ENCODE results near the gene LHX4.
"Not testable (repeated sequence)": the region's sequence is repeated elsewhere in the genome, so short reads cannot be mapped to it uniquely, and the experiment has no call there.

The LHX4 gene

GRCh38 chr1:180201451-180202200 is 28.4 kb upstream of the LHX4 start:
- H3K4me3 ChIP-seq (ENCODE audit: low read depth, low read length) = no peak overlapping the region
- H2AK5ac ChIP-seq (ENCODE audit: low read length) = no peak overlapping the region
- WGBS (ENCODE audit: extremely low coverage, insufficient coverage, insufficient read length) = no CpG with 5 or more reads among the region's 7 CpGs
- no peak overlapping the region for H3K4me2 ChIP-seq (ENCODE audit: low read length)
- H3K36me3 ChIP-seq (ENCODE audit: control insufficient read depth in 1 of 2, insufficient read depth in 2 of 2, low read length in 2 of 2) = peaks cover 9 to 13% of the 10 kb centered on the region in 2 experiments
- H3K9me3 ChIP-seq (ENCODE audit: insufficient read depth, low read depth, low read length) = peaks cover 4% of the 10 kb centered on the region
- no peak overlapping the region for H3K4ac ChIP-seq (ENCODE audit: low read depth, low read length)
- no peaks in the 10 kb centered on the region for H3K79me2 ChIP-seq (ENCODE audit: control insufficient read depth, insufficient read depth, low read length, poor library complexity)
- H4K12ac ChIP-seq (ENCODE audit: low read depth, low read length) = no peak overlapping the region
- no peak overlapping the region for H2BK12ac ChIP-seq (ENCODE audit: low read length)
- no peak overlapping the region for H3K9ac ChIP-seq (ENCODE audit: low read length)
- H2AFZ ChIP-seq (ENCODE audit: insufficient read depth, low read length, poor library complexity) = no peak overlapping the region
- no peak overlapping the region for H4K91ac ChIP-seq (ENCODE audit: low read depth, low read length)
- DNase-seq = peak; percentile 72 to 77
- no peak overlapping the region for H3K23ac ChIP-seq (ENCODE audit: low read length)
- H3K14ac ChIP-seq (ENCODE audit: low read length) = no peak overlapping the region
- H4K8ac ChIP-seq (ENCODE audit: low read depth, low read length) = no peak overlapping the region
- no peaks in the 10 kb centered on the region for H3K4me1 ChIP-seq (ENCODE audit: control insufficient read depth in 1 of 2, insufficient read depth in 2 of 2, low read length in 2 of 2)
- H3K18ac ChIP-seq (ENCODE audit: low read length) = no peak overlapping the region
- no peak overlapping the region for H2BK5ac ChIP-seq (ENCODE audit: low read depth, low read length, poor library complexity)
- H3K79me1 ChIP-seq (ENCODE audit: low read length) = no peaks in the 10 kb centered on the region
- H3K27ac ChIP-seq (ENCODE audit: low read depth, low read length) = no peak overlapping the region
- no peaks in the 10 kb centered on the region for H3K27me3 ChIP-seq (ENCODE audit: insufficient read depth, low read length)
- H2BK120ac ChIP-seq (ENCODE audit: insufficient read depth, low read length, poor library complexity) = no peak overlapping the region

DNA sequence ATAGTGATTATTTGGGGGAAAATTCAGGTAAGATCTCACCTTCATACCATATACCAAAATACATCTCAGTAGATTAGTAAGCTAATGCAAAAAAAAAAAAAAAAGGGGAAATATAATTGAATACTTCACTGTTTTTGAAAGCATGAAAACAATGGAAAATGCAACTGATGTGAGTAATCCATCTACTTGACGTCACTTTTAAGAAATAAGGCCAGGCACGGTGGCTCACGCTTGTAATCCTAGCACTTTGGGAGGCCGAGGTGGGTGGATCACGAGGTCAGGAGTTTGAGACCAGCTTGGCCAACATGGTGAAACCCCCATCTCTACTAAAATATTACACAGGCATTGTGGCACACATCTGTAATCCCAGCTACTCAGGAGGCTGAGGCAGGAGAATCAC is 27.5 kb upstream of the LHX4 start:
- not testable (repeated sequence) for H4K91ac ChIP-seq (ENCODE audit: low read depth, low read length); H4K12ac ChIP-seq (ENCODE audit: low read depth, low read length); H3K4me2 ChIP-seq (ENCODE audit: low read length); H2AFZ ChIP-seq (ENCODE audit: insufficient read depth, low read length, poor library complexity); H3K4me1 ChIP-seq (ENCODE audit: control insufficient read depth in 1 of 2, insufficient read depth in 2 of 2, low read length in 2 of 2); H3K14ac ChIP-seq (ENCODE audit: low read length); H2BK120ac ChIP-seq (ENCODE audit: insufficient read depth, low read length, poor library complexity); H3K9ac ChIP-seq (ENCODE audit: low read length); H4K8ac ChIP-seq (ENCODE audit: low read depth, low read length); H2BK5ac ChIP-seq (ENCODE audit: low read depth, low read length, poor library complexity); H3K23ac ChIP-seq (ENCODE audit: low read length); H3K4me3 ChIP-seq (ENCODE audit: low read depth, low read length); H3K79me2 ChIP-seq (ENCODE audit: control insufficient read depth, insufficient read depth, low read length, poor library complexity); H3K9me3 ChIP-seq (ENCODE audit: insufficient read depth, low read depth, low read length); H3K18ac ChIP-seq (ENCODE audit: low read length); H3K36me3 ChIP-seq (ENCODE audit: control insufficient read depth in 1 of 2, insufficient read depth in 2 of 2, low read length in 2 of 2); H3K79me1 ChIP-seq (ENCODE audit: low read length); H3K4ac ChIP-seq (ENCODE audit: low read depth, low read length); H3K27ac ChIP-seq (ENCODE audit: low read depth, low read length); H3K27me3 ChIP-seq (ENCODE audit: insufficient read depth, low read length); H2BK12ac ChIP-seq (ENCODE audit: low read length); H2AK5ac ChIP-seq (ENCODE audit: low read length)
- no CpG with 5 or more reads among the region's 5 CpGs for WGBS (ENCODE audit: extremely low coverage, insufficient coverage, insufficient read length)
- DNase-seq = peak; percentile 37 to 69

GRCh38 chr1:180204231-180204630 is 25.8 kb upstream of the LHX4 start:
- no peak overlapping the region for H4K12ac ChIP-seq (ENCODE audit: low read depth, low read length)
- H2AK5ac ChIP-seq (ENCODE audit: low read length) = no peak overlapping the region
- no peak overlapping the region for H3K18ac ChIP-seq (ENCODE audit: low read length)
- H3K23ac ChIP-seq (ENCODE audit: low read length) = no peak overlapping the region
- H3K79me2 ChIP-seq (ENCODE audit: control insufficient read depth, insufficient read depth, low read length, poor library complexity) = no peaks in the 10 kb centered on the region
- H2BK120ac ChIP-seq (ENCODE audit: insufficient read depth, low read length, poor library complexity) = no peak overlapping the region
- H3K4me3 ChIP-seq (ENCODE audit: low read depth, low read length) = no peak overlapping the region
- H3K14ac ChIP-seq (ENCODE audit: low read length) = no peak overlapping the region
- H3K4me2 ChIP-seq (ENCODE audit: low read length) = no peak overlapping the region
- H3K36me3 ChIP-seq (ENCODE audit: control insufficient read depth in 1 of 2, insufficient read depth in 2 of 2, low read length in 2 of 2) = no peaks in the 10 kb centered on the region
- H3K27me3 ChIP-seq (ENCODE audit: insufficient read depth, low read length) = no peaks in the 10 kb centered on the region
- WGBS (ENCODE audit: extremely low coverage, insufficient coverage, insufficient read length) = no CpG with 5 or more reads among the region's 6 CpGs
- H4K91ac ChIP-seq (ENCODE audit: low read depth, low read length) = no peak overlapping the region
- no peak overlapping the region for H2AFZ ChIP-seq (ENCODE audit: insufficient read depth, low read length, poor library complexity)
- H2BK5ac ChIP-seq (ENCODE audit: low read depth, low read length, poor library complexity) = no peak overlapping the region
- peaks cover 4% of the 10 kb centered on the region for H3K9me3 ChIP-seq (ENCODE audit: insufficient read depth, low read depth, low read length)
- no peak overlapping the region for H2BK12ac ChIP-seq (ENCODE audit: low read length)
- H3K4ac ChIP-seq (ENCODE audit: low read depth, low read length) = no peak overlapping the region
- no peak overlapping the region for H4K8ac ChIP-seq (ENCODE audit: low read depth, low read length)
- H3K79me1 ChIP-seq (ENCODE audit: low read length) = no peaks in the 10 kb centered on the region
- H3K27ac ChIP-seq (ENCODE audit: low read depth, low read length) = no peak overlapping the region
- H3K4me1 ChIP-seq (ENCODE audit: control insufficient read depth in 1 of 2, insufficient read depth in 2 of 2, low read length in 2 of 2) = no peaks in the 10 kb centered on the region
- DNase-seq = peak; percentile 41 to 43
- no peak overlapping the region for H3K9ac ChIP-seq (ENCODE audit: low read length)

- WGBS (ENCODE audit: extremely low coverage, insufficient coverage, insufficient read length) = no CpG with 5 or more reads among the region's 3 CpGs
- Histone ChIP-seq H3K79me1 (ENCODE audit: low read length) (no peaks in the 10 kb centered on the region), H3K9me3 (ENCODE audit: insufficient read depth, low read depth, low read length) (peaks cover 4% of the 10 kb centered on the region), H3K79me2 (ENCODE audit: control insufficient read depth, insufficient read depth, low read length, poor library complexity) (no peaks in the 10 kb centered on the region), H3K4me1 (ENCODE audit: control insufficient read depth in 1 of 2, insufficient read depth in 2 of 2, low read length in 2 of 2) (no peaks in the 10 kb centered on the region), H4K12ac (ENCODE audit: low read depth, low read length) (no peak overlapping the region), H3K4me2 (ENCODE audit: low read length) (no peak overlapping the region), H2BK120ac (ENCODE audit: insufficient read depth, low read length, poor library complexity) (no peak overlapping the region), H3K4me3 (ENCODE audit: low read depth, low read length) (no peak overlapping the region), H2BK12ac (ENCODE audit: low read length) (no peak overlapping the region), H3K36me3 (ENCODE audit: control insufficient read depth in 1 of 2, insufficient read depth in 2 of 2, low read length in 2 of 2) (no peaks in the 10 kb centered on the region), H3K9ac (ENCODE audit: low read length) (no peak overlapping the region), H3K27ac (ENCODE audit: low read depth, low read length) (no peak overlapping the region), H3K23ac (ENCODE audit: low read length) (no peak overlapping the region), H2AFZ (ENCODE audit: insufficient read depth, low read length, poor library complexity) (no peak overlapping the region), H3K14ac (ENCODE audit: low read length) (no peak overlapping the region), H4K8ac (ENCODE audit: low read depth, low read length) (no peak overlapping the region), H2BK5ac (ENCODE audit: low read depth, low read length, poor library complexity) (no peak overlapping the region), H2AK5ac (ENCODE audit: low read length) (no peak overlapping the region), H3K18ac (ENCODE audit: low read length) (no peak overlapping the region), H3K27me3 (ENCODE audit: insufficient read depth, low read length) (no peaks in the 10 kb centered on the region), H3K4ac (ENCODE audit: low read depth, low read length) (no peak overlapping the region), H4K91ac (ENCODE audit: low read depth, low read length) (no peak overlapping the region)
- DNase-seq = no peak
Measured at GRCh38 chr1:180206581-180206980, 23.5 kb upstream of the LHX4 start.
